GM21529 (cell line): ENCODE measurements around the gene MTREX.
"Not testable (repeated sequence)": the region's sequence is repeated elsewhere in the genome, so short reads cannot be mapped to it uniquely, and the experiment has no call there.

Experiments
- ATAC-seq: cut with Tn5 transposase; IDR thresholded peaks from one replicate; pipeline ENCODE4 v1.9.1; 2021; ENCODE audit not compliant: unreplicated experiment

Gene MTREX

DNA sequence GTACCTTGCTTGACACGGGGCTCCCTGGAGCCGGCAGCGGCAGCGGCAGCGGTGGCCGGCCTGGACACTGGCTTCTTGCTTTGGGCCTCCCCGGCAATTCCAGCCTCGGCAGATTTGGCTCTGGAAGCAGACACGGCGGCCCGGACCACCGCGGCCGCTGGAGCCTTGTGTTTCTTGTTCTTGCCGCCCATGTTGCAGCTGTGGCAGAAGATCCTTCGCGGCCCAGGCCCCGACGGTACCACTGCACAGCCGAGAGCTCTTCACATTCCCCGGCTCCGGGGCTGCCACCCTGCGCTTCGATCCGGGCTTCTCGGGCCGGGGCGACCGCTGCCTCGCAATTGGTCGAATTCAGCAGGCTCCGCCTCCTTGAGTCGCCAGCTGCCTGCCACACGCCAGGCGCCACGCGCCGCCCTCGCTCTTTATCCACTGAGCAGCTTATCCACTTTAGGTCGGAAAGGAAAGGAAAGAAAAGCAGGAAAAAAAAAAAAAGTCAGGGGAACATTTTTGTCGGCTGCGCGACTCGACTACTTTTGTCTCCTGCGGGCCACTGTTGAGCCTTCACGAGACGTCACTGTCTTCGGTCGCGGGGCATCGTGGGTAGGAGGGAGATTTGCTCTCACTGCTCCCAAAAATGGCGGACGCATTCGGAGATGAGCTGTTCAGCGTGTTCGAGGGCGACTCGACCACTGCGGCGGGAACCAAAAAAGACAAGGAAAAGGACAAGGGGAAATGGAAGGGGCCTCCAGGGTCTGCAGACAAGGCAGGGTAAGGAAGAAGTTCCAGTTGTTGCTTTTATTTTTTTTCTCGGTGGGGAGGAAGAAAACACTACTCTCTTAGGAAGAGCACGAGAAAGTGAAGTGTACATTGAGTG lies at the start of gene MTREX, which contains the start of gene DHX29:
Gene MTREX (plus strand): TSS at position 607 of the 871 bp plus-strand sequence. CDS start 25 bp downstream, at position 632.
Gene DHX29 (minus strand): TSS at position 312 of the 871 bp plus-strand sequence. CDS start 121 bp downstream, at position 191.
- ATAC-seq: peak; percentile 91

DNA sequence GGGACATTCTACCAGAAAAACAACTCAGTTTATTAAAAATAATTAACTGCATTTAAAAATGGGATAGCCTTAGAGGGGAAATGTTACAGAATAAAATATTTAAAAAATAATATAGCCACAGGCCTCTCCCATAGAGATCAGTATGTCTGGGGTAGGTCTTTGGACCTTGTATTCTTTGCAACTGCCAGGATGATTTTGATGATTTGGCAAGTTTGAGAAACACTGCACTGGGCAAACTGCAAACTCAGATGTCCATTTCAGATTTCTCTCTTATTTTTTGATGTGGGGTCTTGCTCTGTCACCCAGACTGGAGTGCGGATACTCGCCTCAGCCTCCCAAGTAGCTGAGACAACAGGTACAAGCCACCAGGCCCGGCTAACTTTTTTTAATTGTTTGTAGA lies 49.5 kb upstream of the MTREX start:
- ATAC-seq: no peak

DNA sequence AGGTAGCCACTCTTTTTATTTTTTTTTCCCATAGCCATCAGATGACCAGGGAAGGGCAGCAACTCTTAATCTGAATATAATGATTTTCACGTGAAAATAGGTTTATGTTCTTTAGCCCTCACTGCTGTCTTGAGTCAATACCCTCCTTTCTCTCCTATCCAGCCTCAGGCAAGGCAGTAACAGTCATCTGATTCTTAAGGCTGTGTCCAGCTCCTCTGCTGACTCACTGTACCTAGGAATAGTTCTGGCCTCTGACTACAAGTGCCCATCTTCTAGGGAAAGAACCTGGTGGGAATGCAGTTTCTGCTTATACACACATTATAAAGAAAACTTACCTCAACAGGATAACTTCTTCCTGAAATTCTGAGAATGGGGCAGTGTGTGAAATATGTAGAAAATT lies 31.0 kb upstream of the MTREX start:
- ATAC-seq: no peak

GRCh38 chr5:55278778-55279177 lies 29.0 kb upstream of the MTREX start:
- ATAC-seq: no peak

GRCh38 chr5:55286411-55286933 lies 21.3 kb upstream of the MTREX start:
- no peak for ATAC-seq

DNA sequence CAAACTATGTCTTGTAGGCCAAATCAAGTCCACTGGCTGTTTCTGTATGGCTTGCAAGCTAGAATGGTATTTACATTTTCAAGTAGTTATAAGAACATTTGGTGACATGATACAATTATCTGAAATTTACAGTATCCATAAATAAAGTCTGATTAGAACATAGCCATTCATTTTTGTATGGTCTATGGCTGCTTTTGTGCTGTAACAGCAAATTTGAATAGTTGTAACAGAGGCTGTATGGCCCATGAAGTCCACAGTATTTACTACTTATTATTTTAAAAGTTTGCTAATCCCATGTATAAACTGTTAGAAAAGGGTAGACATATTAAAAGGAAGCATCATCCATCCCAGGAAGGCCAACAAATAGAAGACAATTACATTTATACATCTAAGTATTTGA lies 18.0 kb upstream of the MTREX start:
- ATAC-seq: no peak

GRCh38 chr5:55290991-55291390 lies 16.8 kb upstream of the MTREX start:
- ATAC-seq: no peak

DNA sequence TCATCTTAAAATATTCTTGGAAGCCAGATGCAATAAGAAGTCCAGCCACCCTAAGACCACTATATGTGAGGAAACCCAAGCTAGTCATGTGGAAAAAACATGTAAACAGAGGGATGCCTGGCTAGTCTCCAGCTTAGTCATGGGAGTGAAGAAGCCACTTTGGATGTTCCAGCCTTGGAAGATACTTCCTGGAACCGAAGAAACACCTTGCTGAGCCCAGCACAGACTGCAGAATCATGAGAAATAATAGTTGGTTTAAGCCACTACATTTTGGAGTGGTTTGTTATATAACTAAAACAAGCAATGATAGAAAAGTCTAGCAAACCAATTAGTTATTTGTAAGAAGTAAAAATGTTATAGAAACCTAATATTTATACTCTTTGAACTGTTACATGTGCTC lies 12.9 kb upstream of the MTREX start:
- ATAC-seq: no peak

- no peak for ATAC-seq
Measured at GRCh38 chr5:55300890-55301289, 6.9 kb upstream of the MTREX start.

- no peak for ATAC-seq
Measured at GRCh38 chr5:55303238-55303690, 4.5 kb upstream of the MTREX start.

- no peak for ATAC-seq
Measured at GRCh38 chr5:55304584-55304983, 3.2 kb upstream of the MTREX start.

- ATAC-seq: no peak
Measured at GRCh38 chr5:55305345-55305744, 2.4 kb upstream of the MTREX start.

GRCh38 chr5:55306641-55307382 lies 977 bp upstream of the MTREX start:
- peak; percentile 14 for ATAC-seq

GRCh38 chr5:55308254-55308836 lies 556 bp downstream of the MTREX start:
- ATAC-seq: no peak

GRCh38 chr5:55313870-55314617 lies 6.3 kb downstream of the MTREX start:
- ATAC-seq: no peak

DNA sequence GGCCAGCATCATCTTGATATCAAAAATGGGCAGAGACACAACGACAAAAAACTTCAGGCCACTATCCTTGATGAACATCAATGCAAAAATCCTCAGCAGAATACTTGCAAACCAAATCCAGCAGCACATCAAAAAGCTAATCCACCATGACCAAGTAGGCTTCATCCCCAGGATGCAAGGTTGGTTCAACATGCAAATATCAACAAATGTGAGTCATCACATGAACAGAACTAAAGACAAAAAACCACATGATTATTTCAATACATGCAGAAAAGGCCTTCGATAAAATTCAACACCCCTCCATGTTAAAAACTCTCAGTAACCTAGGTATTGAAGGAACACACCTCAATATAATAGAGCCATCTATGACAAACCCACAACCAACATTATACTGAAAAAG lies 8.5 kb downstream of the MTREX start:
- ATAC-seq: no peak

GRCh38 chr5:55316837-55317236 lies 9.0 kb downstream of the MTREX start:
- no peak for ATAC-seq

DNA sequence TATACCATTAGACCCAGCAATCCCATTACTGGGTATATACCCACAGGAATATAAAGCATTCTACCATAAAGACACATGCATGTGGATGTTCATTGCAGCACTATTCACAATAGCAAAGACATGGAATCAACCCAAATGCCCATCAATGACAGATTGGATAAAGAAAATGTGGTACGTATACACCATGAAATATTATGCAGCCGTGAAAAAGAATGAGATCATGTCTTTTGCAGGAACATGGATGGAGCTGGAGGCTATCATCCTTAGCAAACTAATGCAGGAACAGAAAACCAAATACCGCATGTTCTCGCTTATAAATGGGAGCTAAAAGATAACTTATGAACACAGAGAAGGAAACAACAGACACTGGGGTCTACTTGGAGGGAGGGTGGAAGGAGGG lies 10.4 kb downstream of the MTREX start:
- ATAC-seq: not testable (repeated sequence)

GRCh38 chr5:55319491-55319890 lies 11.7 kb downstream of the MTREX start:
- ATAC-seq: no peak

GRCh38 chr5:55320571-55320970 lies 12.8 kb downstream of the MTREX start:
- no peak for ATAC-seq

DNA sequence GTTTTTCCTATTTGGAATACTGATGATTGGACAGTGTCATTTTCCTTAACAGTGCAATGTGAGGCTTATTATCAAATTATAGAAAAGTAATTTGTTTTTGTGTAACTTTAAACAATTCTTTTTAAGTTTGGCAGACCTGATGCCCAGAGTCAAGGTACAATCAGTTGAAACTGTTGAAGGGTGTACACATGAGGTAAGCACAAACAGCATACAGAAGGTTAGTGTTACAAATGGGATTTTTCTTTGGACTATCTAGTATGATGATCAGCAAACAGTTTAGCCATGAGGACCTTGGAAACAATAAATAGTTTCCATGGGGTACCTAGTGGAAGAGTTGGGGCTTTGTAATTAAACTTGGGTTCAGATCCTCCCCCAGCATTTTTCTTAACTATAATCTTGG lies 16.2 kb downstream of the MTREX start:
- no peak for ATAC-seq
